ENCODE results near the gene COL28A1.

The COL28A1 gene

DNA sequence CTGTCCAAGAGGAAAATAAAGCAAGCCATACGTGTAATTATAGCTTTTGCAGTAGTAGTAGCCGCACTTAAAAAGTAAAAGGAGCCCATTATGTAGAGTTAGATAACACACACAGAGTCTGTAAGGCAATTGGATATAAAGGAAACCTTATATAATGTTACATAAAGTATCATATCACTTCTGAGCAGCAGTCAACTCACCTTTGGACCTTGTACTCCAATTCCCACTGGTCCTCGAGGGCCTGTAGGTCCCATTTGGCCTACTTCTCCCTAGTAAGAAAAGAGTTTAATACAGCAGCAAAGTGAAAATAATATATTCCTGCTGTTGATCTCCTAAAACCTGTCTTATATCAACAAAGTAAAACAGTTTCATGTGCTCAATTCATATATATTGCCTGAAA lies 83.6 kb downstream of the COL28A1 start:
- DNase-seq, result no peak

DNA sequence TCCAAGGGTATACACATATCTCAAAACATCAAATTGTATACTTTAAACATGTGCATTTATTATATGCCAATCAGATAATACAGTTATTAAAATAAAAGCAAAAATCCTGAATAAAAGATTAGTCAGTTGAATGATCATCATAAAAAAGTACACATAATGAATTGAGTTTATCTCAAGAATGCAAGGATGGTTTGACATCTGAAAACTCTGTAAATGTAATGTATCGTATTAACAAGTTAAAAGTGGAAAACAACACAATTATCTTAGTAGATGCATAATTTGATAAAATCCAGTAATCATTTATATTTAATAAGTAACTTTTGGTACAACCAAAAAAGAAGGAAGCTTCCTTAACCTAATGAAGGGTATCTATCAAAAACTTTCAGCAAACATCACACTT lies 86.6 kb downstream of the COL28A1 start:
- no peak for DNase-seq

DNA sequence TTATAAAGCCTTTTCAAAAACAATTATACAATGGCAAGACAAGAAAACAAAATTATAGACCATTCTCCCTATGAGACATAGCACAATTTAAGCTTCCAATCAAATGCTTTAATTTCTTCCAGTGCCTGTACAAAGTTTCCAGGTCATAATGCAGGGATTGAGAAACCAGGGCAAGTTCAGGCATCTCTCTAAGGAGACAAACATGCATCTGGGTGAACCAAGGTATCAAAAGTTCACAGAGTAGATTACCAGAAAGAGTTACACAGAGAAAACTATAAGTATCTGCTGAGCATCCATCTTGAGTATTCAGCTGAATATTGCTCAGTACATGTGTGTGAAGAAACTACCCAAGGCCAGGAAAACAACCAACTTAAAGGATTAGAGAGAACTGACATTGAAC lies 89.1 kb downstream of the COL28A1 start:
- no peak for DNase-seq

GRCh38 chr7:7443806-7444350 lies 91.8 kb downstream of the COL28A1 start:
- DNase-seq, result no peak

DNA sequence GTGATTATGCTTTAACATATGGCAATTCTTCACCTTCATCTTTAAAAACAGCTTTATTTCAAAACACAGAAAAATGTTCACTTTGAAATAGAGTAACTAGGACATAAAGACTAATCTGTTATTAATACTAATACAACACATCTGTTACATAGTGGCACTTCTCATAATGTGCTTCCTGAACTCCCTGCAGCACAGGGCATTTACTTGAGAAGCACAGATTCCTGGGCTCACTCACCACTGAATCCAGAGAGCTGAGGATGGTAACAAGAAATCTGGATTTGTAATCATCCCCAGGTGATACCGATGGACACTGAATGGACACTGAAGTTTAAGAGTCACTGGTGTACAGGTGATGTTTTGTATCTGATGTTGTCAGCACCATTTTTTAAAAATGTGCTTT lies 96.1 kb downstream of the COL28A1 start:
- no peak for DNase-seq

GRCh38 chr7:7438851-7439250 lies 96.8 kb downstream of the COL28A1 start:
- DNase-seq, result peak; percentile 89 to 99

GRCh38 chr7:7435978-7436377 lies 99.7 kb downstream of the COL28A1 start:
- DNase-seq, result no peak

DNA sequence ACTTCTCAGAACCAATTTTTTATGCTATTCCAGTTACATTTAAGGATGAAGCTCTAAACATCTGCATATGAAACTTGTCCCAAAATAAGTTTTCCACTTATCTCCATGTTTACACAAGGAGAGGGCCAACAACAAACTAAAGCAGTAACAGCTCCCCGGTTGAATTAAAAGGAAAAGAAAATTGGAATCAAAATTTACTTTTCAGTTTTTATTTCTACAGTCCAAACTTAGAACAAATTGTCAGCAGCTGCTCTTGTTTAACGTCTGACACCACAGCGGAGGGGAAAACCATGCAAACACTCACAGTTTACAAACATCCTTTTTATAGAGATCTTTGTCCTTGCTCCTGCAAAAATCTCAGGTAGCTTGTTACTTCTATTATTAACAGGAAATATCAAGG lies 101.3 kb downstream of the COL28A1 start:
- no peak for DNase-seq

- no peak for DNase-seq
Measured at GRCh38 chr7:7433811-7434210, 101.9 kb downstream of the COL28A1 start.

DNA sequence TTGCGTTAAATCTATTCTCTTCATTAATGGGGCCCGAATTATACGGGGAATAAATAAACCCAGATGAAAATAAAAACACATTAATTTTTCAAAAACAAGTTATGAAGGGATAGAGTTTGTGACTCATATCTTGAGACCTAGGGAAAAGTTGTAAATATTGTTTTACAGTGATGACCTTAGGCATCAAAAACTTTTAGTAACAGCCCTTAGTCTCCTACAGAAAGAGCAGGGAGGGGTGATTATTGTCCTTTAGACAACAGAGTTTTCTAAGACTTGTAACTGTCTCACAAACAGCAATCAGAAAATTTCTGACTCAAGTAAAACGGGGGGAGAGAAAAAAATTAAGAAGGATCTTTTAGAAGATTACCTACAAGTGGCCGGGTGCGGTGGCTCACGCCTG lies 102.7 kb downstream of the COL28A1 start:
- DNase-seq, result no peak

GRCh38 chr7:7428806-7429205 lies 106.9 kb downstream of the COL28A1 start:
- DNase-seq, result no peak

GRCh38 chr7:7427363-7427762 lies 108.3 kb downstream of the COL28A1 start:
- no peak for DNase-seq

DNA sequence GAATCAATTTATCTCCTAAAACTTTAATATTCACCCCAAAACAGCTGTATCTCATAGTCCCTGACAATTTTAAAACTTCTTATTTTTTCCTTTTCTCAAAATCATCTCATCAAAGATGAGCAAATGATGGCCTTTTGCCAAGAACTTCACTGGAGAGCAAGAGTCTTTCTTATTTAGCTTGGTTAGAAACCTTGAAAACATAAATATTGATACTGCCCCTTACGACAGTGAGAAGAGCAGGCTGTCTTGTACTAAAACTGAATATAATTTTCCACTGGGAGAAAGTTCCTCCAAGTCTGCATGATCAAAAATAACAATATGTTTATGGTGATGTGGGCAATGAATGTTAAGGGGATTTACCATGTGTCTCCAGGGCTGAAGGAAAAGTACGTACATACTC lies 109.0 kb downstream of the COL28A1 start:
- DNase-seq, result no peak

GRCh38 chr7:7425321-7425720 lies 110.4 kb downstream of the COL28A1 start:
- no peak for DNase-seq

DNA sequence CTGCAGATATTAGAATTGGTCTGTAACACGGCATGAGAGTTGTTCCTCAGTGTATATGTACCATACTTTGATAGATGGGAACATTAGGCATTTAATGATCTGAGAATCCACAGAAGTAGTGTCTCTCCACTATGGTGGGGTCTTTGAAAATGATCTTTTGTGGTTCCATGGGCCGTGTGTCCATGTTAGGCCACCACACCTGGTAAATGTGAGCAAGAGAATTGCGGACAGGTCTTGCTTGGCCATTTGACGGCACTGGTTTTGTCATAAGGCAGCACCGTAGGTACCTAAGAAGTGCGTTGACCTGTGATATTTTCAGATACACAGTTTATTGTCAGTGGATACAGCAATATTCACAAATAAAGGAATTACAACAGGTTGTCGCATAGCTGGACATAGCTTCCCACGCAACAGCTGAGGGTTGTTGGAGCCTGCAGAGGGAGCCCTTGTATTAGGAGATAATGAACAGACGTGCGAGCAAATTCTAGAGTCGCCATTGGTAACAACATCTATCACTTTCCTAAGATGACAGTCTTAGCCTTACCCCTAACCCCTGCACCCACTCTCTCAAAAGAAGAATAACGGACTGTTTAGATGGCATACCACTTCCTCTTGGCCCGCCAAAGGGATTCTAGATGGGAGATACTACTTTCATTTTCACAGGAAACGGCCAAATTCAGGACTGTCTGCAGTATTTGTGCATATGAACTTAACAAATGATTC lies 111.4 kb downstream of the COL28A1 start:
- peak; percentile 39 to 86 for DNase-seq

GRCh38 chr7:7422641-7423040 lies 113.0 kb downstream of the COL28A1 start:
- no peak for DNase-seq

DNA sequence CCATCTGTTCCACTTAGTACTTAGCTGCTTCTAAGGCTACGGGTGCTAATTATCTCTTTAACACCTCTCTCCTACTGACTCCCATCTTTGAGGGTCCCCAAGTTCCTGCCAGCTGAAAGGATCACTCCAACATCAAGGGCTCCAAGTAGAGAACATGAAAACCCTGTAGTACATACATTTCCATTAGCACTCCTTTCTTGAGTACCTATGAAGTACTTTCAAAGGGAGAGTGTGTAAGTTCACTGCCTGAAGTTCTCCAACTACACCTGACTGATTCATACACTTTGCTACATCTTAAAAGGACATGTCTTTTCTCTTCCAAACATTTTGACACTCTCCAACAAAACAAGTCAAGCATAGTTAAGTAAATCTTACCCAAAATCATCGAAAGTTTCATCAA lies 113.8 kb downstream of the COL28A1 start:
- no peak for DNase-seq

DNA sequence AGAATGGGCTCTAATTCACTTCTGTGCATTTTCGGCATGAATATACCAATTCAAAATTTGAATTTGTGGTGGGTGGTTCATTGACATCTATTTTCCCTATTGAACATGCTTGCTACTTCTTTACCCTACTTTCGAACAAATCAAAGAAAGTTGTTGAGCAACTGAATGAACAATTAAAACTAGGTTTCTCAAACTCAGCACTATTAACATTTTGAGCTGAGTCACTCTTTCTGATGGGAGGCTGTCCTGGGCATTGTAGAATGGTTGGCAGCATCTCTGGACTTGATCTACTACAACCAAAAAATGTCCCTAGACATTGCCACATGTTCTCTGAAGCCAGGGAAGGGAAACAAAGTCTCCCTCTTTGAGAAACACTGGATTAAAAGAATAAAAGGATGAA lies 116.7 kb downstream of the COL28A1 start:
- DNase-seq, result no peak

GRCh38 chr7:7417851-7418250 lies 117.8 kb downstream of the COL28A1 start:
- no peak for DNase-seq

GRCh38 chr7:7417414-7417813 lies 118.3 kb downstream of the COL28A1 start:
- no peak for DNase-seq

- peak in 1 of 2 experiments; percentile 26 for DNase-seq
Measured at GRCh38 chr7:7416031-7416858, 119.4 kb downstream of the COL28A1 start.

DNA sequence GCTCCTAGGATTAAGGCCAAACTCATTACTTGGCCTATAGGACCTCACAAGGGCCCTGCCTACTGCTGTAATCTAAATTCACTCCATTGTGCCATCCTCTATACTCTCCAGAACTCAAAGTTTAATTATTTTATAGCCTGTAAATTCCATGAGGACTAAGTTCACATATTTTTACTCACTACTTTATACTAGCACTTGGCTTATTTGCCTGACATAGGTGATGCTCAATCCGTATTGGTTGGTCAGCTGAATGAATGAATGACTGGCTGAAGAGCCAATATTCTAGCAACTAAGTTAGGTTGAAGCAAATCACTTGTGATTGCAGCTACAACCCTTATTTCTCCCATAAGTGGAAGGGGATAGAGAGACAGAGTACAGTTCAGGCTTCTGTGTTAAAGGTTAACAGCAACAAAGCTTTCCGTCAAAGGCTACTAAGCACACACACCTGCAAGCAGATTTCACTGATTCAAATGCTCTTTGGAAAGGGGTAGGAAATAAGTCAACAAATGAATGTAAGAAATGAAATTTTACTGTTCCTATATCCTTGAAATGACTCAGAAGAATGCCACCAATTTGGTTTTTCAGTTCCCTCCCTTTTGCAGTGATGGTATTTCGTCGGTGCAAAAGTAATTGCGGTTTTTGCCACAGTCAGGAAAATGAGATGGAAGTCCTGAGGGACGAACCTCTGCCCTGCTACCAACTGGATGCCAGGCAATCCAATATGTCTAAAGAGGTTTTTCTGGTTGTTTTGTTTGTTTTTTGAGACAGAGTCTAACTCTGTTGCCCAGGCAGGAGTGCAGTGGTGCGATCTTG lies 120.7 kb downstream of the COL28A1 start:
- DNase-seq, result no peak
